MCF 10A (cell line): ENCODE measurements around the gene GPR39. TPM values are rescaled to one million over a fixed set of nuclear protein-coding genes. Genes with fewer than 3 reads are reported as not detected.
A peak's percentile ranks its signal among the peaks of the same experiment; 100 is the strongest.

Experiments
- BruUV-seq: library from RNA; stranded (reverse); fragments of 400-500 nt; replicated peaks from 2 replicates; lab custom pipeline; 2021; lab: Mats Ljungman, UMichigan
- CTCF ChIA-PET: fragments of 300-600 bp; sonication (Branson Sonifier 250); formaldehyde crosslinking; extraction: SDS; loops from one replicate; lab custom pipeline; 2021; ENCODE audit warnings: antibody characterized with exemption, inconsistent platforms; lab: Yijun Ruan, JAX
- POLR2A ChIA-PET: fragments of 300-600, 350-650 bp; sonication (Branson Sonifier 250); formaldehyde crosslinking; extraction: SDS; loops from one replicate; lab custom pipeline; 2020; ENCODE audit warnings: antibody characterized with exemption, inconsistent platforms; lab: Yijun Ruan, JAX
- DNase-seq: peaks from one replicate; pipeline ENCODE4 v3.0.0-alpha.2; 2018; ENCODE audit not compliant: unreplicated experiment
- H3K27ac Mint-ChIP-seq: one replicate; pipeline ENCODE4 v1.8.0; 2022; ENCODE audit warnings: mild to moderate bottlenecking, low read depth, mixed read lengths; ENCODE audit not compliant: unreplicated experiment
- H3K27me3 Mint-ChIP-seq: one replicate; pipeline ENCODE4 v1.8.0; 2022; ENCODE audit warnings: mixed read lengths; ENCODE audit not compliant: insufficient read depth, unreplicated experiment
- H3K36me3 Mint-ChIP-seq: one replicate; pipeline ENCODE4 v1.8.0; 2022; ENCODE audit warnings: mild to moderate bottlenecking, moderate library complexity, mixed read lengths; ENCODE audit not compliant: insufficient read depth, unreplicated experiment
- H3K4me1 Mint-ChIP-seq: one replicate; pipeline ENCODE4 v1.8.0; 2022; ENCODE audit warnings: mixed read lengths; ENCODE audit not compliant: insufficient read depth, unreplicated experiment
- H3K4me3 Mint-ChIP-seq: one replicate; pipeline ENCODE4 v1.8.0; 2022; ENCODE audit warnings: mild to moderate bottlenecking, moderate library complexity, mixed read lengths; ENCODE audit not compliant: unreplicated experiment
- H3K9me3 Mint-ChIP-seq: one replicate; pipeline ENCODE4 v1.8.0; 2022; ENCODE audit warnings: mixed read lengths; ENCODE audit not compliant: unreplicated experiment
- intact Hi-C: fragments of 100-400 bp; cut with micrococcal nuclease; formaldehyde crosslinking; loops from 2 replicates; pipeline ENCODE4 v1.14.1; 2022
- total RNA-seq: library from RNA; stranded (reverse); gene quantifications from 2 replicates; pipeline ENCODE4 v1.2.3, GENCODE V29; 2022
- TF ChIP-seq, protein P1 (sequence below): fragments of 200-600 bp; IDR thresholded peaks from one replicate; pipeline ENCODE4 v1.8.0; 2022; ENCODE audit warnings: antibody characterized with exemption, mild to moderate bottlenecking; ENCODE audit not compliant: unreplicated experiment

Gene GPR39
- total RNA-seq, 1 experiment from 2014 or later: 7.2 TPM

DNA sequence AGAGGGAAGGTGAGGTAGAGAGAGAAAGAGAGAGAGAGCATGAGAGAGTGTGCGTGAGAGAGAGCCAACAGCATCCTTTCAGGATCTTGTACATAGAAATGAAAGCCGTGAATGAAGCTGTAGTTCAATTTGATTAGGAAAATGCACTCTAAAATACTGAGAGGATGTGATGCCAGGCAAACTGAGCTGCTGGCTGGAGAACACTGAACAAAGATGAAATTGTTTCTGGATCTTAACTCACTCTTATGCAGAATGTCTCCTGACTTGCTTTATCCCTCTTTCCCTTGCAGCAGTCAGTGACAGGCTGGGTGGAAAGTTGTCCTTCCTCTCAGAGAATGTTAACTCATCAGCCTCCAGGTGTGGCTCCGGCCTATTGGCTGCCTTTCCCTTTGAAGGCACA, 242.7 kb downstream of the GPR39 start:
- BruUV-seq: no TSS peak
- POLR2A ChIA-PET: no interaction called here

DNA sequence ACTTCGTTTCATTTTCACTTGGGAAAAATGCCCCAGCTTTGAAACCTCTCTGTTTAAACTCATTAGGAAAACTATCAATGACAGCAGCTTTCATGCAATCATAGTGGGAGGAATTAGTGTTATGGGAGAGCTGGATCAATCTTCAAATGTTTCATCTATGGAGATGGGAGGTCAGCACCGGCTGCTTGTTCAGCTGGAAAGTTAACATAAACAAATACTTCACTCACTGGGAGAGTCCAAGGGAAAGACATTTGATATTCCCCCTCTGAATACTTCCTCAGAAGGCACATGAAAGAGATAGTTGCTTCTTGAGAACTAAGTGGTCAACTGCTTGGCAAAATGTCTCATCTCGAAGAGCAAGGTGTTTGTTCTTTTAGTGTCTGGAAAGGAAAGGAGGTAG, 246.1 kb downstream of the GPR39 start:
- BruUV-seq: no TSS peak

More for the DNA sequence above, 242.7 kb downstream of the GPR39 start:
- CTCF ChIA-PET: interaction anchor here (0.9 to 1.6 kb wide), 6 partner anchors 9 to 1184 kb away, joined by 3 to 6 read pairs (median 3); no protein-coding TSS in a partner anchor
- no peak for DNase-seq
- intact Hi-C loops: loop anchor here (10.0 kb wide), 1 partner anchor 115 kb away; no protein-coding TSS in a partner anchor
- H3K4me1 Mint-ChIP-seq: no peaks in the 10 kb centered on the region
- peaks cover 12% of the 10 kb centered on the region for H3K27me3 Mint-ChIP-seq
- no peaks in the 10 kb centered on the region for H3K9me3 Mint-ChIP-seq
- H3K36me3 Mint-ChIP-seq: no peaks in the 10 kb centered on the region
- TF ChIP-seq, protein P1, sequence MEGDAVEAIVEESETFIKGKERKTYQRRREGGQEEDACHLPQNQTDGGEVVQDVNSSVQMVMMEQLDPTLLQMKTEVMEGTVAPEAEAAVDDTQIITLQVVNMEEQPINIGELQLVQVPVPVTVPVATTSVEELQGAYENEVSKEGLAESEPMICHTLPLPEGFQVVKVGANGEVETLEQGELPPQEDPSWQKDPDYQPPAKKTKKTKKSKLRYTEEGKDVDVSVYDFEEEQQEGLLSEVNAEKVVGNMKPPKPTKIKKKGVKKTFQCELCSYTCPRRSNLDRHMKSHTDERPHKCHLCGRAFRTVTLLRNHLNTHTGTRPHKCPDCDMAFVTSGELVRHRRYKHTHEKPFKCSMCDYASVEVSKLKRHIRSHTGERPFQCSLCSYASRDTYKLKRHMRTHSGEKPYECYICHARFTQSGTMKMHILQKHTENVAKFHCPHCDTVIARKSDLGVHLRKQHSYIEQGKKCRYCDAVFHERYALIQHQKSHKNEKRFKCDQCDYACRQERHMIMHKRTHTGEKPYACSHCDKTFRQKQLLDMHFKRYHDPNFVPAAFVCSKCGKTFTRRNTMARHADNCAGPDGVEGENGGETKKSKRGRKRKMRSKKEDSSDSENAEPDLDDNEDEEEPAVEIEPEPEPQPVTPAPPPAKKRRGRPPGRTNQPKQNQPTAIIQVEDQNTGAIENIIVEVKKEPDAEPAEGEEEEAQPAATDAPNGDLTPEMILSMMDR: no peak
- no peak overlapping the region for H3K4me3 Mint-ChIP-seq
- no peak overlapping the region for H3K27ac Mint-ChIP-seq

DNA sequence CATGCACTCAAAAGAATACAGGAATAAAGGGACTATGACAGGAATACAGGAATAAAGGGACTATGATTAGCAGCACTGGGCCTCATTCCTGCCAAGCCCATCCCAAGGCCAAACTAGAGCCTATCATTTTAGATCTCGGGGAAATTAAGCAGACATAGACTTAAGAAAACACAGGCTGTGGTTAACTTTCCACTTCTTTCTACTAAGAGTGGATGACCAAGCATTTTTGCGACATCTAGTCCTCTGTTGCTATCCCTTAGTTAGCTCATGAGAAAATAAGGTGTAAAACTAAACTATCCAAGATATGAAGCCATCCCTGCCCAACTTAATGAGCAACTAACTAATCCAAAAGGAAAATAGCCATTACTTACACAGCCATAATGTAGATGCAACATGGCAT, 247.5 kb downstream of the GPR39 start:
- BruUV-seq: no TSS peak
- CTCF ChIA-PET: interaction anchor here (1.4 kb wide), 1 partner anchor 18 kb away, joined by 3 read pairs; no protein-coding TSS in a partner anchor

More for the DNA sequence above, 246.1 kb downstream of the GPR39 start:
- CTCF ChIA-PET: no interaction called here
- DNase-seq: no peak
- Mint-ChIP-seq H3K9me3 (no peaks in the 10 kb centered on the region), H3K4me1 (no peaks in the 10 kb centered on the region), H3K4me3 (no peak overlapping the region), H3K36me3 (no peaks in the 10 kb centered on the region), H3K27ac (no peak overlapping the region), H3K27me3 (peaks cover 26% of the 10 kb centered on the region)
- POLR2A ChIA-PET: no interaction called here
- intact Hi-C loops: no loop called here
- TF ChIP-seq, protein P1: no peak

DNA sequence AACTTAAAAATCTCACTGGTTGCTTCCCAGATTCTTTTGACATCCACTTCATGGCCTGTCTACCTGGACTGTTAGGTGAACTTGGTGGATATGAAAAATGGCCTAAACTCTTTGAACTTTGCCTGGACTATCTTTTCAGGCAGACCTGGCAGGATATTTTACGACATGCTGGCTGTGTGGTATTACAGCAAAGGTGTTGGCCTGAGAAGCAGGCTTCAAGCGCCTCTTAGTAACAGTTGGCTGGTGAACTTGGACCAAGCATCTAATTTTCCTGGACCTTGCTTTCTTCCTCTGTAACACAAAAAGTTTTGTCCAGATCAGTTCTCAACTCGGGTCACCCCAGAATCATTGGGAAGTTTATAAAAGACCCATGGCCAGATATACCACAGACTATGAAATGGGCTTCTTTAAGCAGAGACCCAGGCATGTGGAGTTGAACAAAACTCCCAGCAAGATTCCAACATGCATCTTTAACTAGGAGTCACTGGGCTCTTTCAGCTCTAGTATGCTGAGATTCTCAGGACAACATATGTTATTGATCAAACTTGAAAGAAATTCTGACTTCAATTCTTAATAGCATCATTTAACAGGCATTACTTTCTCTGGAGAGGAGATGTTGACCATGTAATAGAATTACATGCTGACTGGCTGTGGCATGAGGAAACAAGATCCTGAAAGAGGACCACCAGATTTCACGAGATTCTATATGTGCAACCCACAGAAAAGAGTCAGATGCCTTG, 249.0 kb downstream of the GPR39 start:
- DNase-seq: no peak
- no peaks in the 10 kb centered on the region for H3K9me3 Mint-ChIP-seq
- no peaks in the 10 kb centered on the region for H3K4me1 Mint-ChIP-seq
- intact Hi-C loops: no loop called here
- H3K27me3 Mint-ChIP-seq: peaks cover 38% of the 10 kb centered on the region
- POLR2A ChIA-PET: no interaction called here
- TF ChIP-seq, protein P1: no peak
- no peak overlapping the region for H3K27ac Mint-ChIP-seq
- no peak overlapping the region for H3K4me3 Mint-ChIP-seq
- CTCF ChIA-PET: no interaction called here
- no peaks in the 10 kb centered on the region for H3K36me3 Mint-ChIP-seq
- no TSS peak for BruUV-seq

More for the DNA sequence above, 247.5 kb downstream of the GPR39 start:
- Mint-ChIP-seq H3K27me3 (peaks cover 29% of the 10 kb centered on the region), H3K4me1 (no peaks in the 10 kb centered on the region), H3K36me3 (no peaks in the 10 kb centered on the region), H3K27ac (no peak overlapping the region), H3K9me3 (no peaks in the 10 kb centered on the region), H3K4me3 (no peak overlapping the region)
- DNase-seq: peak; percentile 3
- TF ChIP-seq, protein P1: no peak
- POLR2A ChIA-PET: no interaction called here
- intact Hi-C loops: no loop called here
